Endodermal cell (in vitro differentiated cells): ENCODE data around the gene RILPL1. TPM values are rescaled to one million over a fixed set of nuclear protein-coding genes. Genes with fewer than 3 reads are reported as not detected.
A peak's percentile ranks its signal among the peaks of the same experiment; 100 is the strongest.

Experiments used
- DNase-seq: peaks from one replicate; pipeline ENCODE4 v3.0.0-alpha.2; 2017
- H3K27ac ChIP-seq: 2 replicates; pipeline ENCODE4 v1.5.1; 2013; ENCODE audit warnings: mild to moderate bottlenecking, low read depth, low read length, moderate library complexity
- H3K27me3 ChIP-seq: 2 replicates; pipeline ENCODE4 v1.6.1; 2013; ENCODE audit warnings: mild to moderate bottlenecking, low read length, moderate library complexity; ENCODE audit not compliant: insufficient read depth, control insufficient read depth, poor library complexity, severe bottlenecking
- H3K36me3 ChIP-seq: 2 replicates; pipeline ENCODE4 v1.7.0; 2013; ENCODE audit warnings: mild to moderate bottlenecking, low read length, moderate library complexity; ENCODE audit not compliant: control insufficient read depth, insufficient read depth
- H3K4me1 ChIP-seq: one replicate; pipeline ENCODE4 v1.7.0; 2013; ENCODE audit warnings: low read length; ENCODE audit not compliant: control insufficient read depth, insufficient read depth
- H3K4me3 ChIP-seq: 2 replicates; pipeline ENCODE4 v1.5.1; 2013; ENCODE audit warnings: mild to moderate bottlenecking, low read length, moderate library complexity
- H3K9ac ChIP-seq: 2 replicates; pipeline ENCODE4 v1.6.1; 2013; ENCODE audit warnings: mild to moderate bottlenecking, low read length, moderate library complexity; ENCODE audit not compliant: poor library complexity, severe bottlenecking; ENCODE audit errors: extremely low read depth
- H3K9me3 ChIP-seq: 2 replicates; pipeline ENCODE4 v1.6.1; 2013; ENCODE audit warnings: mild to moderate bottlenecking, low read length, moderate library complexity; ENCODE audit not compliant: control insufficient read depth
- H3K27ac Mint-ChIP-seq: 2 replicates; pipeline ENCODE4 v1.8.0; 2020; ENCODE audit warnings: mixed read lengths
- H3K27me3 Mint-ChIP-seq: 2 replicates; pipeline ENCODE4 v1.8.0; 2021; ENCODE audit warnings: mild to moderate bottlenecking, mixed read lengths; ENCODE audit not compliant: insufficient read depth
- H3K36me3 Mint-ChIP-seq: 2 replicates; pipeline ENCODE4 v1.8.0; 2020; ENCODE audit warnings: low read depth, mixed read lengths
- H3K4me1 Mint-ChIP-seq: 2 replicates; pipeline ENCODE4 v1.8.0; 2020; ENCODE audit warnings: mixed read lengths
- H3K4me3 Mint-ChIP-seq: 2 replicates; pipeline ENCODE4 v1.8.0; 2020; ENCODE audit warnings: mild to moderate bottlenecking, moderate library complexity, mixed read lengths
- H3K9me3 Mint-ChIP-seq: 2 replicates; pipeline ENCODE4 v1.8.0; 2020; ENCODE audit warnings: mild to moderate bottlenecking, mixed read lengths
- WGBS, 2 experiments: methylation state at CpG; one replicate each; pipeline versions ENCODE4 v1.1.5 to v1.1.7; 2013; ENCODE audit warnings: missing lambda C conversion rate in 2 of 2, mixed read lengths in 1 of 2; ENCODE audit not compliant: insufficient coverage in 1 of 2, insufficient read length in 1 of 2; 5-methylcytosine and 5-hydroxymethylcytosine counted together
- total RNA-seq, 2 donors: library from RNA; stranded (reverse); fragmentation: NEBNext Ultra II Directional in 1 of 2; extraction: Animal tissue kit (Norgen Biotek cat#: 25700) in 1 of 2; gene quantifications; 2 replicates in 1 of 2; 3 replicates in 1 of 2; pipeline ENCODE4 v1.2.1, GENCODE V29; 2021
- TF ChIP-seq, protein P1 (sequence below): fragments of 200-600 bp; sonication (generic); conservative IDR thresholded peaks from 2 replicates; pipeline ENCODE4 v1.5.0; 2021; ENCODE audit warnings: antibody characterized with exemption, mild to moderate bottlenecking

The RILPL1 gene
- total RNA-seq, 2 donors from 2014 or later = 19.0 to 25.2 TPM

DNA sequence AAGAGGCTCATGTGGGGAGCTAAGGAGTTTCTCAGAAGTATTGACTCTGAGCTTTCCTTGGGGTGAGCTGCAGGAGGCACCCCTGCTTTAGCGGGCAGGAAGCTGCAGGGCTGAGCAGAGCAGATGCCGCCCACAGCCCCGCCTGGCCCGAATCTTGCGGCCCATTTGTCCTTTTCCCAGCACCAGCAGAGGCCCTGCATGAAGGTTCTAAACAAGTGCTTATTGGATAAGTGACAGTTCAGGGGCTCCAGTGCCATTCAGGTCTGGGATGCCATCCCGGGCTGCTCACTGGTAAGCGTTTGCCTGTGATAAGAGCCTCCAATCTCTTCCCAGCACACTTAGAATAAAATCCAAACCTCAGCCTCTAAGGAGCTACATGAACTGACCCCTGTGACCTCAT is 11.4 kb downstream of the RILPL1 start:
- H3K9ac ChIP-seq = no peak overlapping the region
- H3K27me3 Mint-ChIP-seq = no peaks in the 10 kb centered on the region
- no peak overlapping the region for H3K27ac ChIP-seq
- no peaks in the 10 kb centered on the region for H3K9me3 ChIP-seq
- DNase-seq = no peak
- TF ChIP-seq, protein P1, sequence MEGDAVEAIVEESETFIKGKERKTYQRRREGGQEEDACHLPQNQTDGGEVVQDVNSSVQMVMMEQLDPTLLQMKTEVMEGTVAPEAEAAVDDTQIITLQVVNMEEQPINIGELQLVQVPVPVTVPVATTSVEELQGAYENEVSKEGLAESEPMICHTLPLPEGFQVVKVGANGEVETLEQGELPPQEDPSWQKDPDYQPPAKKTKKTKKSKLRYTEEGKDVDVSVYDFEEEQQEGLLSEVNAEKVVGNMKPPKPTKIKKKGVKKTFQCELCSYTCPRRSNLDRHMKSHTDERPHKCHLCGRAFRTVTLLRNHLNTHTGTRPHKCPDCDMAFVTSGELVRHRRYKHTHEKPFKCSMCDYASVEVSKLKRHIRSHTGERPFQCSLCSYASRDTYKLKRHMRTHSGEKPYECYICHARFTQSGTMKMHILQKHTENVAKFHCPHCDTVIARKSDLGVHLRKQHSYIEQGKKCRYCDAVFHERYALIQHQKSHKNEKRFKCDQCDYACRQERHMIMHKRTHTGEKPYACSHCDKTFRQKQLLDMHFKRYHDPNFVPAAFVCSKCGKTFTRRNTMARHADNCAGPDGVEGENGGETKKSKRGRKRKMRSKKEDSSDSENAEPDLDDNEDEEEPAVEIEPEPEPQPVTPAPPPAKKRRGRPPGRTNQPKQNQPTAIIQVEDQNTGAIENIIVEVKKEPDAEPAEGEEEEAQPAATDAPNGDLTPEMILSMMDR = no peak
- H3K4me3 Mint-ChIP-seq = no peak overlapping the region
- H3K36me3 Mint-ChIP-seq = peaks cover 64% of the 10 kb centered on the region
- no peaks in the 10 kb centered on the region for H3K27me3 ChIP-seq
- peaks cover 3% of the 10 kb centered on the region for H3K9me3 Mint-ChIP-seq
- 94% methylated on average over 7 of the region's 7 CpGs for WGBS, 2 experiments
- H3K27ac Mint-ChIP-seq = no peak overlapping the region
- H3K4me1 ChIP-seq = no peaks in the 10 kb centered on the region
- no peaks in the 10 kb centered on the region for H3K4me1 Mint-ChIP-seq
- peaks cover 70% of the 10 kb centered on the region for H3K36me3 ChIP-seq
- no peak overlapping the region for H3K4me3 ChIP-seq

DNA sequence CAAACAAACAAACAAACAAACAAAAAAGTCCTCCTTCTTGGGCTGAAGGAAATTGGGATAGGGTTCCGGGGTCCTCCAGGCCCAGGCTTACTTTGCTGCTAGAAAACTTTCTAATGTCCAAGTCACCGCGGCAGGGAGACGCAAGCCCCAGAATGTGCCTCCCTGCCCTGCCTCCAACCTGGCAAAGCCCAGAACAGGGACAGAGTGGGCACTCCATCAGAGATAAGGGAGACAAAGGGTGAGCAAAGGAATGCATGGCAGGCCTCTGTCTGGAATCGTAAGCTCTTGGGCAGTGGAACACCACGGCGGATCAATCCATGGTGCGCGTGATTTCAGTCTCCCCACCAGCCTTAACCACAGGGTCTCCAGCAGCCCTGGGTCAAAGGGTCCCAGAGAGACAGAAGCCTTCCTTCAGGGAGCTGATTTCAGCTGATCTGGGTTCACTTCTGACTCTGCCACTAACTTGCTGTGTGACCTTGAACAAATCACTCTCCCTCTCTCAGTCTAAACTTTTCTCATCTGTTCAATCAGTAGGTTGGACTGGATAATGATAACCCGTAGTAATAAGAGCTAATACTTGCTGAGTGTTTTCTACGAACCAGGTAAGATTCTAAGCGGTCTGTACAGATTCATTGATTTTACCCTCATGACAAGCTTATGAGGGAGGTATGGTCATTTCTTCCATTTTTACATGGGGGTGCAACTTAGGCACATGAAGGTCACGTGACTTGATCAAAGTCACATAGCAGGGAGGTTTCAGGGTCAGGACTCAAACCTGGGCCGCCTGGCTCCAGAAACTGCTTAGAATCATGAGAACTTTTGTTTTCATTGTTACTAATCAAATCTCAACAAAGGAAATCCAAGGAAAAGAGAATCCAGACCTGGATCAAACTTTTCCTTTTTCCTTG is 12.7 kb downstream of the RILPL1 start:
- H3K27me3 ChIP-seq = no peaks in the 10 kb centered on the region
- WGBS, 2 experiments = 94 to 99% methylated on average over 11 to 14 of the region's 14 CpGs
- no peak overlapping the region for H3K27ac Mint-ChIP-seq
- H3K4me1 Mint-ChIP-seq = peaks cover 2% of the 10 kb centered on the region
- H3K4me1 ChIP-seq = no peaks in the 10 kb centered on the region
- H3K36me3 Mint-ChIP-seq = peaks cover 69% of the 10 kb centered on the region
- H3K4me3 ChIP-seq = no peak overlapping the region
- DNase-seq = no peak
- no peaks in the 10 kb centered on the region for H3K27me3 Mint-ChIP-seq
- TF ChIP-seq, protein P1 = no peak
- H3K9ac ChIP-seq = no peak overlapping the region
- peaks cover 71% of the 10 kb centered on the region for H3K36me3 ChIP-seq
- no peaks in the 10 kb centered on the region for H3K9me3 ChIP-seq
- no peak overlapping the region for H3K27ac ChIP-seq
- H3K4me3 Mint-ChIP-seq = no peak overlapping the region
- peaks cover 3% of the 10 kb centered on the region for H3K9me3 Mint-ChIP-seq

DNA sequence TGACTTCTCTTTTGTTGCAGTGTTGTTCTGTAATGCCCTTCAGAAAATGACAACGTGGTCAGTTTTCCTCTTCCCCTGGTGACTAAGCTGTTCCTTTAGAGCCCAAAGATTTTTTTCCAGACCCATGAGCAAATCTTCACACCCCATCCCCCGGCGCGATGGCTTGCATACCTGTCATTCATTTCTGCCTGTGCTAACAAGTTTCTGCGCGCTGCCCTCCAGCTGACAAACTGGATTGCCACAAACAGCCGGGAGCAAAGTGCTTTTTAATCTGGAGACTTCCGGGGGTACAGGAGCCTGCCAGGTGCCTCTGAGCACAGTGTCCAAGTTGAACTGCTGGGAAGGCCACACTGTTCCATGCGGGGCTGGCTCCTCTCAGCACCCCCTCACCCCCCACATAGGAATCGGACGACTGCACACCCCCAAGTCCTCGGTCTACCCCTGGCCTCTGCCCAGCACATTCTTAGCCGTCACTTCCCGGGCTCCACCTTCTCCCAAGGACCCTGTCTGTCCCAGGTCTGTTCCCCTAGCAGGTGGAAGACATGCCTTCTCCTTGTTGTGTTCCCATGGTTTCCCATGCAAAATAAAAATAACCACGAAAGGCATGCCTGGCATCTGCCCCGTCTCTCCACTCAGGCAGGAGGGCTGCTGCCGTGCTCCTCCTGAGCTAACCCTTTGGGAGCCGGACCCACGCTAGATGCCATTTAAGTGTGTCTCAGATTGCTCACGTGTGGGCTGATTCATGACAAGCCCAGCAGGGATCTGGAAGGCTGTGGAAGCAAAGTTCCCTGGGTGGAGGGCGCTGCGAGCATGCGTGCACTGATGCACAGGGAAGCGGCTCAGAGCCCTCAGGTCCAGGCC is 14.1 kb downstream of the RILPL1 start:
- no peak overlapping the region for H3K4me3 ChIP-seq
- Mint-ChIP-seq H3K9me3 (no peaks in the 10 kb centered on the region), H3K4me1 (peaks cover 2% of the 10 kb centered on the region), H3K36me3 (peaks cover 63% of the 10 kb centered on the region), H3K4me3 (no peak overlapping the region), H3K27ac (peak overlapping the region; percentile 74), H3K27me3 (no peaks in the 10 kb centered on the region)
- no peaks in the 10 kb centered on the region for H3K9me3 ChIP-seq
- TF ChIP-seq, protein P1 = no peak
- DNase-seq = no peak
- H3K27me3 ChIP-seq = no peaks in the 10 kb centered on the region
- H3K36me3 ChIP-seq = peaks cover 68% of the 10 kb centered on the region
- WGBS, 2 experiments = 90 to 93% methylated on average over 19 to 24 of the region's 24 CpGs
- H3K27ac ChIP-seq = peak overlapping the region; percentile 30
- H3K9ac ChIP-seq = peak overlapping the region; percentile 15
- no peaks in the 10 kb centered on the region for H3K4me1 ChIP-seq
